HEK293 (cell line): ENCODE results near the gene STX1B.
A peak's percentile ranks its signal among the peaks of the same experiment; 100 is the strongest.
"Not testable (repeated sequence)": the region's sequence is repeated elsewhere in the genome, so short reads cannot be mapped to it uniquely, and the experiment has no call there.

ENCODE experiments used
- CTCF ChIA-PET: fragments of 350-600 bp; formaldehyde crosslinking; extraction: SDS; loops from one replicate; lab custom pipeline; 2021; ENCODE audit warnings: antibody characterized with exemption; lab: Yijun Ruan, JAX
- POLR2A ChIA-PET: fragments of 300-600 bp; formaldehyde crosslinking; extraction: SDS; loops from one replicate; lab custom pipeline; 2020; ENCODE audit warnings: antibody characterized with exemption, inconsistent platforms; lab: Yijun Ruan, JAX
- H3K27ac ChIP-seq: fragments of 200-500 bp; sonication (Bioruptor generic); 2 replicates; pipeline ENCODE4 v1.5.1; 2014; ENCODE audit warnings: low read depth, low read length, control low read depth, inconsistent platforms; ENCODE audit errors: extremely low read depth
- H3K36me3 ChIP-seq, 2 experiments: fragments of 200-500 bp in 1 of 2; sonication (Bioruptor generic) in 1 of 2; 1 replicate in 1 of 2; 2 replicates in 1 of 2; pipeline ENCODE4 v1.5.1; 2014 to 2017; ENCODE audit warnings: inconsistent platforms in 2 of 2, low read length in 2 of 2; ENCODE audit not compliant: control insufficient read depth in 2 of 2, insufficient read depth in 1 of 2
- H3K4me1 ChIP-seq: fragments of 200-500 bp; sonication (Bioruptor generic); 2 replicates; pipeline ENCODE4 v1.5.1; 2014; ENCODE audit warnings: mild to moderate bottlenecking, low read length, inconsistent platforms; ENCODE audit not compliant: control insufficient read depth, insufficient read depth
- H3K4me3 ChIP-seq: 2 replicates; pipeline ENCODE4 v1.5.1; 2011; ENCODE audit warnings: low read depth, mild to moderate bottlenecking, control low read depth, low read length, moderate library complexity
- H3K9me3 ChIP-seq: fragments of 200-500 bp; sonication (Bioruptor generic); 2 replicates; pipeline ENCODE4 v1.5.1; 2014; ENCODE audit warnings: low read depth, low read length, inconsistent platforms; ENCODE audit not compliant: control insufficient read depth, insufficient read depth
- BCL11B ChIP-seq: fragments of 450-650 bp; formaldehyde crosslinking; IDR thresholded peaks from 2 replicates; pipeline ENCODE4 v1.5.1; 2016; ENCODE audit warnings: low read depth, missing biosample characterization, missing genetic modification characterization
- HOXA7 ChIP-seq: sonication (generic); formaldehyde crosslinking; IDR thresholded peaks from 2 replicates; pipeline ENCODE4 v1.8.1; 2022; ENCODE audit warnings: missing genetic modification reagents, borderline replicate concordance
- SP7 ChIP-seq: fragments of 450-650 bp; formaldehyde crosslinking; IDR thresholded peaks from 2 replicates; pipeline ENCODE4 v1.5.1; 2016; ENCODE audit warnings: missing biosample characterization, missing genetic modification characterization
- ZBTB20 ChIP-seq: fragments of 450-650 bp; formaldehyde crosslinking; IDR thresholded peaks from 2 replicates; pipeline ENCODE4 v1.5.1; 2016; ENCODE audit warnings: missing biosample characterization, missing genetic modification characterization
- ZBTB21 ChIP-seq: fragments of 450-650 bp; formaldehyde crosslinking; IDR thresholded peaks from 2 replicates; pipeline ENCODE4 v1.5.1; 2017; ENCODE audit warnings: missing biosample characterization, missing genetic modification characterization
- ZFHX2 ChIP-seq: fragments of 450-650 bp; formaldehyde crosslinking; conservative IDR thresholded peaks from 2 replicates; pipeline ENCODE4 v1.5.1; 2016; ENCODE audit warnings: missing biosample characterization, missing genetic modification characterization
- ZNF48 ChIP-seq: fragments of 450-650 bp; formaldehyde crosslinking; IDR thresholded peaks from 2 replicates; pipeline ENCODE4 v1.5.1; 2016; ENCODE audit warnings: missing biosample characterization, missing genetic modification characterization
- ZNF521 ChIP-seq: fragments of 450-650 bp; formaldehyde crosslinking; IDR thresholded peaks from 2 replicates; pipeline ENCODE4 v1.5.1; 2017; ENCODE audit warnings: missing biosample characterization, mild to moderate bottlenecking, missing genetic modification characterization
- ZNF571 ChIP-seq: fragments of 450-650 bp; formaldehyde crosslinking; IDR thresholded peaks from 2 replicates; pipeline ENCODE4 v1.5.0; 2017; ENCODE audit warnings: missing biosample characterization, missing genetic modification characterization
- ZNF596 ChIP-seq: fragments of 450-650 bp; IDR thresholded peaks from 2 replicates; pipeline ENCODE4 v1.5.0; 2018; ENCODE audit warnings: missing biosample characterization, mild to moderate bottlenecking, missing genetic modification characterization, moderate library complexity
- ZNF777 ChIP-seq: fragments of 450-650 bp; formaldehyde crosslinking; IDR thresholded peaks from 2 replicates; pipeline ENCODE4 v1.5.1; 2017; ENCODE audit warnings: missing biosample characterization, missing genetic modification characterization, borderline replicate concordance
- TF ChIP-seq, protein P1 (sequence below): fragments of 450-650 bp; formaldehyde crosslinking; IDR thresholded peaks from 2 replicates; pipeline ENCODE4 v1.5.1; 2016; ENCODE audit warnings: missing biosample characterization, missing genetic modification characterization, low read depth

STX1B gene

DNA sequence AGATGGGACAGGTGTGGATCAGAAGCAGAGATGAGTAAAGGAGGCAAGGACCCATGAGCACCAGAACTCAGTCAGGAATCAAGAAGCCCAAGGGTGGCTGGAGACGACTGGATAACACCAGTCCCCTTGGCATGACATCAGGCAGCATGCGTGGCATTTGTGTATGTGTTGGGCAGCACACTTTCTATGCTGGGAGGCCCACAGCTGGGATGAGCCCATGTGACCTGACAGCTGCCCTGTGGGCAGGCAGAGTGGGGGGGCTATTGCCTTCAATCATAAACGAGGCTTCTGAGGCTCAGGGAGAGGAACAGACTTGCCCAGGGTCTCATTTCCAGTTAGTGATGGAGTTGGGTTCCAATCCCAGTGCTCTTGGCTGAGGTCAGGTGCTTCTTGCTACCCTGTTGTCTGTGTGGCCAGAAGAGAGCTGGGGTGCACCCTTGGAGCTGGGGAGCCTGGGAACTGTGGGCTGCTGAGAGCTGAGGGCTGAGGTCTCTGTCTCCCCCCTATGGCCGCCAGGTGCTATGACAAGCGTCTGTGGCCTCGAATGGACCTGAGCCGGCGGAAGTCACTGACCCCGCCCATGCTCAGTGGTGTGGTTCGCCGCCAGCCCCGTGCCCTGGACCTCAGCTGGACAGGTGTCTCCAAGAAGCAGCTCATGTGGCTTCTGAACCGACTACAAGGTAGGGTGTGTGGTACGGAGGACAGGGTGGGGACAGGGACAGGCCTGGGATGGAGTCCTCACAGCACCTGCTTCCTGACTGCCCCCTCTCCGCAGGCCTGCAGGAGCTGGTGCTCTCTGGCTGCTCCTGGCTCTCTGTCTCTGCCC, 68.6 kb downstream of the STX1B start (continued):
- TF ChIP-seq, protein P1, sequence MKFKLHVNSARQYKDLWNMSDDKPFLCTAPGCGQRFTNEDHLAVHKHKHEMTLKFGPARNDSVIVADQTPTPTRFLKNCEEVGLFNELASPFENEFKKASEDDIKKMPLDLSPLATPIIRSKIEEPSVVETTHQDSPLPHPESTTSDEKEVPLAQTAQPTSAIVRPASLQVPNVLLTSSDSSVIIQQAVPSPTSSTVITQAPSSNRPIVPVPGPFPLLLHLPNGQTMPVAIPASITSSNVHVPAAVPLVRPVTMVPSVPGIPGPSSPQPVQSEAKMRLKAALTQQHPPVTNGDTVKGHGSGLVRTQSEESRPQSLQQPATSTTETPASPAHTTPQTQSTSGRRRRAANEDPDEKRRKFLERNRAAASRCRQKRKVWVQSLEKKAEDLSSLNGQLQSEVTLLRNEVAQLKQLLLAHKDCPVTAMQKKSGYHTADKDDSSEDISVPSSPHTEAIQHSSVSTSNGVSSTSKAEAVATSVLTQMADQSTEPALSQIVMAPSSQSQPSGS (tag by site-specific recombination): no peak
- TF ChIP-seq HOXA7: no peak
- TF ChIP-seq SP7 (tag by site-specific recombination): peak; percentile 45; the same call in 1 of the 2 replicates
- peak; percentile 10; the same call in 1 of the 2 replicates for TF ChIP-seq ZFHX2 (tag by site-specific recombination)
- TF ChIP-seq ZNF48 (tag by site-specific recombination): no peak
- TF ChIP-seq ZNF521 (tag by site-specific recombination): no peak
- no peak for TF ChIP-seq ZBTB21 (tag by site-specific recombination)
- no peak for TF ChIP-seq ZNF777 (tag by site-specific recombination)
- no peak for TF ChIP-seq BCL11B (tag by site-specific recombination)
- TF ChIP-seq ZNF596 (tag by site-specific recombination): no peak
- TF ChIP-seq ZBTB20 (tag by site-specific recombination): no peak
- no peak for TF ChIP-seq ZNF571 (tag by site-specific recombination)

DNA sequence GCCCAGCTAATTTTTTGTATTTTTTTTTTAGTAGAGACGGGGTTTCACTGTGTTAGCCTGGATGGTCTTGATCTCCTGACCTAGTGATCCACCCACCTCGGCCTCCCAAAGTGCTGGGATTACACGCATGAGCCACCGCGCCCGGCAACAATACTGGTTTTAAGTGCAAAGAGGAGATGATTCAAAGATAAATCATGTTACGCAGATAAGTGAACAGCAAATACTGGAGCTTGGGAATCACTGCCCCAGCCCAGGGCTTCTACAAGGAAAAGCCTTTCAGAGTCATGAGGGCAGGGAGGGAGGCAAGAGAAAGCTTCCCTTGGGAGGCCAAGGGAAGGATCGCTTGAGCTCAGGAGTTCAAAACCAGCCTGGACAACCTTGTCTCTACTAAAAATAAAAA, 70.9 kb downstream of the STX1B start:
- H3K4me3 ChIP-seq, H3K4me1 ChIP-seq, H3K27ac ChIP-seq, H3K9me3 ChIP-seq: not testable (repeated sequence)
- ChIA-PET POLR2A (interaction anchor here (0.7 to 3.7 kb wide), 2 partner anchors 12 kb away, joined by 3 to 15 read pairs; no protein-coding TSS in a partner anchor), CTCF (interaction anchor here (1.2 to 6.5 kb wide), 3 partner anchors 14 to 125 kb away, joined by 5 to 74 read pairs (median 58); no protein-coding TSS in a partner anchor)
- H3K36me3 ChIP-seq: peaks cover 23 to 80% of the 10 kb centered on the region in 2 experiments; a peak in 2 of 3 replicates
